Osteocyte (in vitro differentiated cells): ENCODE measurements around the gene PDE10A. TPM values are rescaled to one million over a fixed set of nuclear protein-coding genes. Genes with fewer than 3 reads are reported as not detected.

ENCODE experiments used
- DNase-seq: peaks from one replicate; pipeline ENCODE4 v3.0.0; 2021; ENCODE audit warnings: mixed read lengths; ENCODE audit not compliant: unreplicated experiment; ENCODE audit errors: extremely low spot score
- H3K27ac Mint-ChIP-seq: one replicate; pipeline ENCODE4 v1.8.0; 2021; ENCODE audit warnings: mild to moderate bottlenecking, mixed read lengths; ENCODE audit not compliant: unreplicated experiment
- H3K27me3 Mint-ChIP-seq: one replicate; pipeline ENCODE4 v1.8.0; 2021; ENCODE audit warnings: mixed read lengths; ENCODE audit not compliant: unreplicated experiment
- H3K36me3 Mint-ChIP-seq: one replicate; pipeline ENCODE4 v1.8.0; 2021; ENCODE audit warnings: mixed read lengths; ENCODE audit not compliant: unreplicated experiment
- H3K4me1 Mint-ChIP-seq: one replicate; pipeline ENCODE4 v1.8.0; 2021; ENCODE audit warnings: mixed read lengths; ENCODE audit not compliant: unreplicated experiment
- H3K4me3 Mint-ChIP-seq: one replicate; pipeline ENCODE4 v1.8.0; 2021; ENCODE audit warnings: mild to moderate bottlenecking, moderate library complexity, mixed read lengths; ENCODE audit not compliant: unreplicated experiment
- H3K9me3 Mint-ChIP-seq: one replicate; pipeline ENCODE4 v1.8.0; 2021; ENCODE audit warnings: mixed read lengths; ENCODE audit not compliant: unreplicated experiment
- total RNA-seq: library from RNA; stranded (reverse); gene quantifications from 2 replicates; pipeline ENCODE4 v1.2.1, GENCODE V29; 2021
- TF ChIP-seq, protein P1 (sequence below): fragments of 200-600 bp; sonication (generic); IDR thresholded peaks from 2 replicates; pipeline ENCODE4 v1.5.0; 2021; ENCODE audit warnings: antibody characterized with exemption, mild to moderate bottlenecking, moderate library complexity

PDE10A gene
- total RNA-seq, 1 donor from 2014 or later: 9.8 TPM

DNA sequence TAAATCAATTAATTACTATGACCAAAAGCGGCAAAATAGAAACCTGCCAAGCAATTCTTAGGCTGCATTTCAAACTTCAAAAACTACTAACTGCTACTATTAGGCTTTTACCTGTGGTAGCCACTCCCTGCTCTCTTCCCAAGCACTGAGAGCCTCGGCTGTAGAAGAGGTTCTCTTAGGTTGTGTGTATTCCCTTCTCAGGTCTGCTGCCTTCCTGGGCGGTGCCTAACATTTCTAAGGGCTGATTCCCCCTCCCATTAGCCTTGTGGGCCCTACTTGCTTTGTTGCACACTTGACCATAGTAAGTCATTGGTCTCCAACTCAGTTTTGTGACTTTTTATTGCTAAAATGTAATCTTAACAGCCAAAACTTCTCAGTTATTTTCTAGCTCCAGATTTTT is 207.6 kb downstream of the PDE10A start:
- Mint-ChIP-seq H3K4me3 (no peak overlapping the region), H3K27me3 (no peaks in the 10 kb centered on the region), H3K36me3 (no peaks in the 10 kb centered on the region), H3K9me3 (no peaks in the 10 kb centered on the region), H3K27ac (no peak overlapping the region), H3K4me1 (peaks cover 8% of the 10 kb centered on the region)
- no peak for DNase-seq
- TF ChIP-seq, protein P1, sequence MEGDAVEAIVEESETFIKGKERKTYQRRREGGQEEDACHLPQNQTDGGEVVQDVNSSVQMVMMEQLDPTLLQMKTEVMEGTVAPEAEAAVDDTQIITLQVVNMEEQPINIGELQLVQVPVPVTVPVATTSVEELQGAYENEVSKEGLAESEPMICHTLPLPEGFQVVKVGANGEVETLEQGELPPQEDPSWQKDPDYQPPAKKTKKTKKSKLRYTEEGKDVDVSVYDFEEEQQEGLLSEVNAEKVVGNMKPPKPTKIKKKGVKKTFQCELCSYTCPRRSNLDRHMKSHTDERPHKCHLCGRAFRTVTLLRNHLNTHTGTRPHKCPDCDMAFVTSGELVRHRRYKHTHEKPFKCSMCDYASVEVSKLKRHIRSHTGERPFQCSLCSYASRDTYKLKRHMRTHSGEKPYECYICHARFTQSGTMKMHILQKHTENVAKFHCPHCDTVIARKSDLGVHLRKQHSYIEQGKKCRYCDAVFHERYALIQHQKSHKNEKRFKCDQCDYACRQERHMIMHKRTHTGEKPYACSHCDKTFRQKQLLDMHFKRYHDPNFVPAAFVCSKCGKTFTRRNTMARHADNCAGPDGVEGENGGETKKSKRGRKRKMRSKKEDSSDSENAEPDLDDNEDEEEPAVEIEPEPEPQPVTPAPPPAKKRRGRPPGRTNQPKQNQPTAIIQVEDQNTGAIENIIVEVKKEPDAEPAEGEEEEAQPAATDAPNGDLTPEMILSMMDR: no peak

DNA sequence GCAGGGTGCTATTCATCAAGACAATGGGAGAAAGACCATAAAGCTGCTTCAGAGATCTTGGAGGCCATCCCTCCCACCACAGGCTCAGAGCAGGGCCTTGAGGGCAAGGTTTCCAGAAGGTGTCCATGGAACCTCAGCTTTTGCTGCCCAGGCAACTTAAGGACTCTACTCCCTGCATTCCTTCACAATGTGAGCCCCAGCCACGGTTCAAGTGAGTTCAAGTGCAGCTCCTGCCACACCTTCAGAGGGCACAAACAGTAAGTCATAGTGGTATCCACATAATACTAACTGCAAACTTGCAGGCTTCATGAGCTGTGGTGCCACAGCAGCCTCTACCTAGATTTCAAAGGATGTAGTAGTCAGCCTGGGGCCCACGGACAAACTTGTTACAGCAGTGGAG is 209.6 kb downstream of the PDE10A start:
- TF ChIP-seq, protein P1: no peak
- H3K27me3 Mint-ChIP-seq: no peaks in the 10 kb centered on the region

DNA sequence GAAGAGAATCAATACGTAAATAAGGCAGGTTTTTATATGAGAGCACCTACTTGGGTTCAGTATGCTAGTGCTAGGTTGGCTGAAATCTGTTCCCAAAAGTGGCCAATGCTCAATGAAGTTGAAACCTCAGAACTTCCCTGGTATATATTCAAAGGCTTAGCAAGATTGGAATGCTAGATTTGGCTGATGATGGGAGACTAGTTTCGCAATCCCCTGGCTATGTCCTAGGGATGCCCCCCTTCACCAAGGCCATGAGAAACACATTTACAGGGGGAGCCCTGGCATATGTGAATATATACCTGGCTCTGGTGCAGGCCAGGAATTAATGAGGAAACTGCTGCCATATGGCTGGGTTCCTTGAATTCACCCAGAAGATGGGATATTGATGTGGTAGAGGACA is 211.2 kb downstream of the PDE10A start:
- no peak for DNase-seq
- no peak overlapping the region for H3K27ac Mint-ChIP-seq
- H3K4me1 Mint-ChIP-seq: peaks cover 8% of the 10 kb centered on the region
- H3K36me3 Mint-ChIP-seq: no peaks in the 10 kb centered on the region
- no peaks in the 10 kb centered on the region for H3K27me3 Mint-ChIP-seq
- H3K4me3 Mint-ChIP-seq: no peak overlapping the region
- H3K9me3 Mint-ChIP-seq: no peaks in the 10 kb centered on the region
- TF ChIP-seq, protein P1: no peak

More for the DNA sequence above, 209.6 kb downstream of the PDE10A start:
- H3K36me3 Mint-ChIP-seq: no peaks in the 10 kb centered on the region
- H3K4me1 Mint-ChIP-seq: peaks cover 8% of the 10 kb centered on the region
- H3K9me3 Mint-ChIP-seq: no peaks in the 10 kb centered on the region
- H3K27ac Mint-ChIP-seq: no peak overlapping the region
- no peak overlapping the region for H3K4me3 Mint-ChIP-seq
- no peak for DNase-seq

DNA sequence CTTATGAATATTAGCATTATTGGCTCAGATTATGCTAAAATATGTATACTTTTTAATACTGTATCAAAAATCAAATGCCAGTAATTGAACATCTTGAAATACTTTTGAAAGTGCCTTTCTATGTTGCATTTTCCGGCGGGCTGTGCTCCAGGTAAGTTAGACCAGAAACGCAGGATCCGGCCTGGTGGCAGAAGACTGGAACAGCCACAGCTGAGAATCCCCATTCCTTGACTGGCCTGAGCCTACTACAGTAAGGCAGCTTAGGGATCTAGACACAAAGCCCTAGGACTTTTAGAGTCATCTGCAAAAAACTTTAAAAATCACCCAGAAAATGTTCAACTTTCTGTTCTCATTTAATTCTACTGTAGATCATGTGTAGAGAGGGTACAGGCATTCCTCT is 214.8 kb downstream of the PDE10A start:
- H3K4me1 Mint-ChIP-seq: no peaks in the 10 kb centered on the region
- TF ChIP-seq, protein P1: no peak
- no peak overlapping the region for H3K4me3 Mint-ChIP-seq
- DNase-seq: no peak
- H3K36me3 Mint-ChIP-seq: peaks cover 2% of the 10 kb centered on the region
- H3K9me3 Mint-ChIP-seq: no peaks in the 10 kb centered on the region
- no peaks in the 10 kb centered on the region for H3K27me3 Mint-ChIP-seq
- H3K27ac Mint-ChIP-seq: no peak overlapping the region

DNA sequence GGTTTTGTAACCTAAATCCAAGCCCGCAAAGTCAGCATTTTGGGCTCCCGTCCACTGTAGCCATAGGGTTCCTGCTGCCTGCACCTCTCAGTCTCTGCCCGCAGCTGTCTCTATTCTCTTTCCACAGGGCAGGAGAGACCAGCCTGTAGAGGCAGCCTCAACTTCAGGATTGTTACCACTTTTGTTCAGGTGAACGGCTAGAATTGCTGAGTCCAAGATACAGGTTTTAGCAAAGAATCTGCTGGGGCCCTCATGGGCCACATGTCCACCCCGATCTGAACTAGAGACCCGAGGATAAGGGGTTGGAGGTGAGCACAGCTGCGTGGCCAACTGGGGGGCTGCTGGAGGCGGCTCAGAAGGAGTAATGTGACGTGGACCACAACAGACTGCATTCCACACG is 215.9 kb downstream of the PDE10A start:
- no peak overlapping the region for H3K4me3 Mint-ChIP-seq

More for the DNA sequence above, 215.9 kb downstream of the PDE10A start:
- Mint-ChIP-seq H3K9me3 (no peaks in the 10 kb centered on the region), H3K27ac (no peak overlapping the region), H3K27me3 (no peaks in the 10 kb centered on the region), H3K36me3 (peaks cover 2% of the 10 kb centered on the region), H3K4me1 (no peaks in the 10 kb centered on the region)
- no peak for DNase-seq
- TF ChIP-seq, protein P1: no peak
